Psoas muscle (tissue), 8 donors: ENCODE measurements around the gene WDR64. TPM values are rescaled to one million over a fixed set of nuclear protein-coding genes. Genes with fewer than 3 reads are reported as not detected.

Experiments used
- ATAC-seq, 4 donors: fragments of 200-7000 bp; cut with Tn5 transposase; one replicate each; pipeline ENCODE4 v1.9.1; 2020; ENCODE audit warnings: moderate library complexity in 3 of 4, mild to moderate bottlenecking in 2 of 4
- DNase-seq, 2 donors: peaks; one replicate each; pipeline ENCODE4 v3.0.0-alpha.2; 2020
- H3K27ac ChIP-seq: fragments of 200-600 bp; one replicate; pipeline ENCODE4 v1.8.0; 2022
- H3K27me3 ChIP-seq, 3 donors: fragments of 200-600 bp in 1 of 3; one replicate each; pipeline versions ENCODE4 v1.6.1 to v1.8.0; 2013 to 2022; ENCODE audit warnings: low read length in 2 of 3, mild to moderate bottlenecking in 2 of 3, moderate library complexity in 1 of 3; ENCODE audit not compliant: insufficient read depth in 3 of 3
- H3K36me3 ChIP-seq, 2 donors: fragments of 200-600 bp in 1 of 2; one replicate each; pipeline versions ENCODE4 v1.6.1 to v1.8.0; 2013 to 2022; ENCODE audit warnings: low read depth in 1 of 2, mild to moderate bottlenecking in 1 of 2, moderate library complexity in 1 of 2; ENCODE audit not compliant: insufficient read depth in 1 of 2
- H3K4me1 ChIP-seq: fragments of 200-600 bp; one replicate; pipeline ENCODE4 v1.8.0; 2022
- H3K4me3 ChIP-seq: fragments of 200-600 bp; one replicate; pipeline ENCODE4 v1.8.0; 2022; ENCODE audit warnings: mild to moderate bottlenecking
- H3K9me3 ChIP-seq: fragments of 200-600 bp; one replicate; pipeline ENCODE4 v1.8.0; 2022
- CTCF ChIP-seq: fragments of 200-600 bp; IDR thresholded peaks from one replicate; pipeline ENCODE4 v1.8.0; 2022; ENCODE audit warnings: antibody characterized with exemption
- WGBS, 3 donors: extraction: QIAGEN DNeasy Blood & Tissue Kit; methylation state at CpG; one replicate each; pipeline versions ENCODE4 v1.1.6 to v1.1.7; 2013; 5-methylcytosine and 5-hydroxymethylcytosine counted together
- intact Hi-C, 2 donors: fragments of 100-400 bp; cut with DNase I; formaldehyde crosslinking; loops; one replicate each; pipeline versions ENCODE4 v1.11.0 to v1.14.2; 2022
- polyA plus RNA-seq, 3 donors: library from polyadenylated mRNA; stranded (reverse); fragments of 200-250 nt; gene quantifications; one replicate each; pipeline ENCODE4 v1.2.3, GENCODE V29; 2013
- total RNA-seq, 4 donors: library from RNA; stranded (reverse); fragmentation: NEBNext Ultra II Directional in 2 of 4; extraction: Animal tissue kit (Norgen Biotek cat#: 25700) in 2 of 4; gene quantifications; one replicate each; pipeline versions ENCODE4 v1.2.1 to v1.2.4, GENCODE V29; 2021 to 2023
- donor health status: healthy with polysubstance abuse.
- donor health status: DM: no; HTN: no; CAD: no; lungs with moderate emphysema.
- donor health status: Bipolar disorder and iron deficiency.
- donor health status: healthy.
- donor health status: DM: yes; HTN: yes; CAD: no.
- donor health status: DM: no; HTN: no; CAD: no.
- donor health status: DM: no; HTN: no; CAD: no.
- donor health status: DM: yes; HTN: yes; CAD: no.

WDR64 gene
- total and polyA plus RNA-seq, 7 donors: not detected

- WGBS, 3 donors: 61 to 66% (median 62%) methylated on average over 4 of the region's 4 CpGs
- DNase-seq: no peak
- no peak for TF ChIP-seq CTCF
Observed at GRCh38 chr1:241645199-241645598, 6.9 kb upstream of the WDR64 start.

GRCh38 chr1:241646201-241646600, 5.9 kb upstream of the WDR64 start:
- Histone ChIP-seq H3K4me1 (no peaks in the 10 kb centered on the region), H3K4me3 (no peak overlapping the region), H3K27ac (no peak overlapping the region), H3K9me3 (no peaks in the 10 kb centered on the region), H3K27me3 (peaks cover 0 to 7% (median 0%) of the 10 kb centered on the region in 3 donors), H3K36me3 (no peaks in the 10 kb centered on the region)
- 87 to 91% (median 89%) methylated on average over 7 of the region's 7 CpGs for WGBS, 3 donors
- no peak for TF ChIP-seq CTCF
- DNase-seq: no peak
- intact Hi-C loops: loop anchor here in 1 of 2 donors (10.0 kb wide), 1 partner anchor 199 kb away; the partner anchor contains the start of gene EXO1
- no peak for ATAC-seq

More at GRCh38 chr1:241645199-241645598, 6.9 kb upstream of the WDR64 start:
- intact Hi-C loops: loop anchor here in 1 of 2 donors (10.0 kb wide), 1 partner anchor 200 kb away; the partner anchor contains the start of gene EXO1
- Histone ChIP-seq H3K27ac (no peak overlapping the region), H3K36me3 (no peaks in the 10 kb centered on the region), H3K9me3 (no peaks in the 10 kb centered on the region), H3K4me1 (no peaks in the 10 kb centered on the region), H3K4me3 (no peak overlapping the region), H3K27me3 (peaks cover 0 to 2% (median 0%) of the 10 kb centered on the region in 3 donors)
- no peak for ATAC-seq

DNA sequence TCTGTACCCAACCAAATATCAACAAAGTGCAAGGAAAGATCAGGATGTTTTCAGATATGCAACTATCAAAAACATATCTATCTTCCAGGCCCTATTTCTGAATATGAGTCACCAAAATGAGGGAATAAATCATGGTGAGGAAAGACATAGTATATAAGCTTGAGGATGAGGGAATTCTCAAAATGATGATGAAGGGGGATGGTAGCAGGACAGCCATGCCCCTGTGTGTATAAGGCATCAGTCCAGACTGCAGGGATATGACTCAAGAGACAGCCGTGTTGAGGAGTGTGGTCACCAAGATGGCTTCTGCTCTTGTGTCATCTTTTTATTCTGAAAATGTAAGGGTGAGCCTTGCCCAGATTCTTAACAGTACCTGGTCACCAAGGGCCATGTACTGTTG, 4.4 kb upstream of the WDR64 start:
- Histone ChIP-seq H3K4me3 (no peak overlapping the region), H3K4me1 (no peaks in the 10 kb centered on the region), H3K36me3 (no peaks in the 10 kb centered on the region), H3K27me3 (peaks cover 0 to 7% (median 0%) of the 10 kb centered on the region in 3 donors), H3K27ac (no peak overlapping the region), H3K9me3 (no peaks in the 10 kb centered on the region)
- no peak for TF ChIP-seq CTCF
- intact Hi-C loops: loop anchor here in 1 of 2 donors (10.0 kb wide), 1 partner anchor 197 kb away; the partner anchor contains the start of gene EXO1
- ATAC-seq (no peak), DNase-seq (no peak)
- WGBS, 3 donors: 63 to 71% (median 71%) methylated on average over 1 of the region's 1 CpG

GRCh38 chr1:241648159-241648558, 3.9 kb upstream of the WDR64 start:
- DNase-seq (no peak), ATAC-seq (no peak)
- Histone ChIP-seq H3K4me3 (no peak overlapping the region), H3K36me3 (no peaks in the 10 kb centered on the region), H3K27me3 (peaks cover 0 to 7% (median 0%) of the 10 kb centered on the region in 3 donors), H3K27ac (no peak overlapping the region), H3K9me3 (no peaks in the 10 kb centered on the region), H3K4me1 (no peaks in the 10 kb centered on the region)
- TF ChIP-seq CTCF: no peak
- WGBS, 3 donors: 68 to 94% (median 74%) methylated on average over 1 of the region's 1 CpG
- intact Hi-C loops: loop anchor here in 1 of 2 donors (10.0 kb wide), 1 partner anchor 197 kb away; the partner anchor contains the start of gene EXO1

DNA sequence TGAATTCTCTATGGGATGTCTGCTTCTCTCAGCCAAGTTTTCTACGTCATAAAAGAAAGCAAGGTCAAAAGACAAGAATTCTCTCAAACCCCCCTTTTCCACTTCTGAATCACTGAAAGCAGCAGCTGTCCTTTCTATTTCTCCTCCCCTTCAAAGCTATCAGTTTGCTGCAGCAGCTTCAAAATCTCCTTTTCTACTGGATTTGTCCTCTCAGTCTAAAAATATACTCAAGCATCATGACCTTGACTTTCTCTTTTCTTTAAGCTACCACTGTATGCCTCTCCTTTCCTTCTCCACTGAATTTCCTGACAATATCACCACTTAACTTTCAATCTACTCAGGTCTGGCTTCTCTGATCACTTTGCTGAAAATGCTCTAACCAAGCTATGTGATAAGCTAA, 1.9 kb downstream of the WDR64 start:
- no peak for ATAC-seq
- H3K27ac ChIP-seq: no peak overlapping the region
- 13 to 32% (median 21%) methylated on average over 1 of the region's 1 CpG for WGBS, 3 donors

More for the DNA sequence above, 1.9 kb downstream of the WDR64 start:
- no peak for TF ChIP-seq CTCF
- no peak overlapping the region for H3K4me3 ChIP-seq
- H3K27me3 ChIP-seq: peaks cover 0 to 14% (median 0%) of the 10 kb centered on the region in 3 donors
- no peak for DNase-seq
- no peaks in the 10 kb centered on the region for H3K9me3 ChIP-seq
- intact Hi-C loops: no loop called here
- no peaks in the 10 kb centered on the region for H3K4me1 ChIP-seq
- no peaks in the 10 kb centered on the region for H3K36me3 ChIP-seq
